Measurements from ENCODE around the gene STX3.
"Not testable (repeated sequence)": the region's sequence is repeated elsewhere in the genome, so short reads cannot be mapped to it uniquely, and the experiment has no call there.

The STX3 gene

DNA sequence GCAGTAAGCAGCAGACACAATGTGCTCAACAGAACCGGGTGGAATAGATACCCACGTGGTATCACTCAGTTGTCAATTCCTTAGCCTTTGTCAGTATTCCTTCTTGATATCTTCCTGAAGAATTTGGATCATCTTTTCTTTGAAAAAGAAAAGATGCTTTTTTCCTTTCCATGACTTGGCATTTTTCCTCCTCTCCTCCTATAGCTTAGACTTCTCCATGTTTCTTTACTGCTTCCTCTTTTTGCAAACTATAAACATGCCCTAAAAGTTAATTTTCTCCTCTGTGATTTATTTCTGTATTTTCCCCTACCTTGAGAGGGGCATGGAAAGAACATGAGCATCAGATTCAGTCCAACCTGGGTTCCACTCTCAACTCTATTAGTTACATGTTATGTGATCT lies 78.4 kb downstream of the STX3 start:
- DNase-seq (ENCODE audit: low read depth in 4 of 4, low spot score in 1 of 4), result no peak

- DNase-seq (ENCODE audit: low read depth in 4 of 4, low spot score in 1 of 4), result no peak
Measured at GRCh38 chr11:59839615-59840014, 84.4 kb downstream of the STX3 start.

GRCh38 chr11:59841514-59841913 lies 86.3 kb downstream of the STX3 start:
- DNase-seq (ENCODE audit: low read depth in 4 of 4, low spot score in 1 of 4), result no peak

- no peak for DNase-seq (ENCODE audit: low read depth in 4 of 4, low spot score in 1 of 4)
Measured at GRCh38 chr11:59842316-59842715, 87.1 kb downstream of the STX3 start.

DNA sequence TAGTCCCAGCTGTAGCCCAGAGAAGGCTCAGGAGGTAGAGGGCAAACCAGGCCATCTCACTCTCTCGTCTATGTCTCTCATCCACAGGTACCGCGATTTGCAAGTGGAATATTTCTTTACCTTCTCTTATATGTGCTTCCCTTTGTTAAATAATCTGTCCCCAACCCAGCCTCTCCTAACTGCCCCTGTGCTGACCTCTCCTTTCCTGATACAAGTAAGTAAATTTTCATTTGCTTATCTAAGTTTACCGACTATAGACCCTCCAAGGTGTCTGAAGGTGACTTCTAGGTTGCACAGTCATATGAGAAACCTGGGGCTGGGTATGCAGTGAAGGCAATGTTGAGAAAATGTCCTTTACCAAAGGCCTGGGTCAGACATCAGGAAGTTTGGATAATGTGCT lies 90.2 kb downstream of the STX3 start, which contains the start of gene CBLIF:
Gene CBLIF, minus strand, starts transcription at position 101 of the 400 bp plus-strand sequence. Its CDS starts 46 bp downstream, at position 55.
- DNase-seq (ENCODE audit: low read depth in 4 of 4, low spot score in 1 of 4), result no peak

GRCh38 chr11:59846556-59846955 lies 91.4 kb downstream of the STX3 start:
- DNase-seq (ENCODE audit: low read depth in 4 of 4, low spot score in 1 of 4), result no peak

DNA sequence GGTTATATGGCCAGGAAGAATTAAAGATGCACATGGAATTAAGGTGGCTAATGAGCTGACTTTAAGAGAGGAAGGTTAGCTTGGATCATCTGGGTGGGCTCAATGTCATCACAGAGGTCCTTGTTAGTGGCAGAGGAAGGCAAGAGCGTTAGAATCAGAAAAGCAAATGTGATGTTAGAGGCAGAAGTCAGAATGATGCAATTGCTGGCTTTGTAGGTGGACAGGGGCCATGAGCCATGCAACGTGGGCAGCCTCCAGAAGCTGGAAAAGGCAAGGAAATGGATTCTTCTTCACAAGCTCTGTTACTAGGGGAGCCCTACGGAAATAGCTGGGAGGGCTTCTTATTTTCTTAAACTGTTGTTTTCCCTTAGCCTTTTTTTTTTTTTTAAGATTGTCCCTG lies 92.5 kb downstream of the STX3 start:
- no peak for DNase-seq (ENCODE audit: low read depth in 4 of 4, low spot score in 1 of 4)

DNA sequence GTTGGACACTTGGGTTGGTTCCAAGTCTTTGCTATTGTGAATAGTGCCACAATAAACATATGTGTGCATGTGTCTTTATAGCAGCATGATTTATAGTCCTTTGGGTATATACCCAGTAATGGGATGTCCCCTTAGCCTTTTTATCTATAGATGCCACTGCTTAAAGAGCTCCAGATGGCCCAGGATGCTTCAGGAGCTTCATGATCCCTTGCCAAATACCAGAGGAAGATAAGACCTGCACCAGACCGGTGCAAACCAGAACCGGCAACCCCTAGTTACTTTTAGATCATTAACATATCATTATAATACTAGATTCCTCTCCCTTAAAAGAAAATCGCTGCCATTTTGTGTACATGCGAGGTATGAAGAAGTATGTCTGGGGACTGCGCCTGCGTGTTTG lies 93.3 kb downstream of the STX3 start:
- DNase-seq (ENCODE audit: low read depth in 4 of 4, low spot score in 1 of 4), result not testable (repeated sequence)

DNA sequence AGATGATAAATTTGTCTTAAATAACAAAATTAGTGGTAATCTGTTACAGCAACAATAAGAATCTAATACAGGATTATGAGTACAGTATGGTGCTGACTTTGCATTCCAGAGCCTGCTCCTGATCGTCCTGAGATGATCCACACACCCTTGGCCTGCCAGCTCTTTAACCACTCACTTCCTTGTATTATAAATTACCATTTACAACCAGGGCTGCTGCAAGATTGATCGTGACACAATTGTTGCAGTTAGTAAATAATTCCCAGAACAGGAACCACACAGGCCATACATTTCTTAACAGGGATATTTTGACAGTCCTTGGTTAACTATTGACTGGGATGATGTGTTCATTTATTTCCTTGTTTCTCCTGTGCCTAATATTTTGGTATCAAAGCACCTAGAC lies 94.0 kb downstream of the STX3 start:
- DNase-seq (ENCODE audit: low read depth in 4 of 4, low spot score in 1 of 4), result no peak

DNA sequence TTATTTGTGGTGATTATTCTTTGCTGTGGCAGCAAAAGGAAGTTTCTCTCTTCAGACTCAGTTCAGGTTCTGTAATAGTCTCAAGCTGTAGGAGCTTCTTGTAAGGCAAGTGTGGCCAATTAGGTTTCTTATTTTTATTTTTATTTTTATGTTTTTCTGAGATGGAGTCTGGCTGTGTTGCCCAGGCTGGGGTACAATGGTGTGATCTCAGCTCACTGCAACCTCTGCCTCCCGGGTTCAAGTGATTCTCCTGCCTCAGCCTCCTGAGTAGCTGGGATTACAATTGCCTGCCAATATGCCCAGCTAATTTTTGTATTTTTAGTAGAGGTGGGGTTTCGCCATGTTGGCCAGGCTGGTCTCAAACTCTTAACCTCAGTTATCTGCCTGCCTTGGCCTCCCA lies 94.4 kb downstream of the STX3 start:
- DNase-seq (ENCODE audit: low read depth in 4 of 4, low spot score in 1 of 4), result not testable (repeated sequence)

DNA sequence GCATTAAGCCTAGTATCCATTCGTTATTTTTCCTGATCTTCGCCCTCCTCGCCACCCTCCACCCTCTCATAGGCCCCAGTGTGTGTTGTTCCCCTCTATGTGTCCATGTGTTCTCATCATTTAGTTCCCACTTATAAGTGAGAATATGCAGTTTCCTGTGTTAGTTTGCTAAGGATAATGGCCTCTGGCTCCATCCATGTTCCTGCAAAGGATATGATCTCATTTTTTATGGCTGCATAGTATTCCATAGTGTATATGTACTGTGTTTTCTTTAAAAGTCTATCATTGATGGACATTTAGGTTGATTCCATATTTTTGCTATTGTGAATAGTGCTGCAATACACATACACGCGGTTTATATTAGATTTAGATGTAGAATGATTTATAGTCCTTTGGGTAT lies 96.2 kb downstream of the STX3 start:
- not testable (repeated sequence) for DNase-seq (ENCODE audit: low read depth in 4 of 4, low spot score in 1 of 4)

DNA sequence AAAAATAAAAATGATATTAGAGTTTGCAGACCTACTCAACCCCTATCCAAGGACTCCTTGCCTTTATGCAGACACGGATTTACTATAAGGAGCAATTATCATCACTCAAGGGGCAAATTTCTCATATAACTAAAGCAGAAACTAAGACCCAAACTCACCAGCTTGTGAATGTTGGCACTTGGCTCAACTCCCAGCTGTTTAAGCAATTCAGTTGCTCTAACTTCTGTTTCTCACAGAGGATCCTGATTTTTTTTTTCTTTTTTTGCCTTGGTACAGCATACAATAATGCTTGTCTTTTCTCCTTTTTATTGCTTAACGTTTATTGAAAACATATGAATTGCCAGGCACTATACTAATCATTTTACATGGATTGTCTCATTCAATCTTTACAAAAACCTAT lies 99.7 kb downstream of the STX3 start:
- DNase-seq (ENCODE audit: low read depth in 4 of 4, low spot score in 1 of 4), result no peak

Data from stimulated activated CD4-positive, alpha-beta T cell treated with anti-CD3 and anti-CD28 coated beads, Interleukin-1b, Interleukin-23, amount 100 ng/mL, for 24 hours (primary cell).